Measurements from ENCODE around the gene PIK3C2G. TPM values are rescaled to one million over a fixed set of nuclear protein-coding genes. Genes with fewer than 3 reads are reported as not detected.

Gene PIK3C2G
- total and polyA plus RNA-seq, 7 donors: under 0.01 TPM; not detected in 6

GRCh38 chr12:18652596-18652995 lies 391.3 kb downstream of the PIK3C2G start:
- H3K4me1 ChIP-seq: no peaks in the 10 kb centered on the region
- no peaks in the 10 kb centered on the region for H3K9me3 ChIP-seq
- intact Hi-C loops (cut with DNase I): no loop called here
- H3K27ac ChIP-seq: no peak overlapping the region
- TF ChIP-seq, protein P1, sequence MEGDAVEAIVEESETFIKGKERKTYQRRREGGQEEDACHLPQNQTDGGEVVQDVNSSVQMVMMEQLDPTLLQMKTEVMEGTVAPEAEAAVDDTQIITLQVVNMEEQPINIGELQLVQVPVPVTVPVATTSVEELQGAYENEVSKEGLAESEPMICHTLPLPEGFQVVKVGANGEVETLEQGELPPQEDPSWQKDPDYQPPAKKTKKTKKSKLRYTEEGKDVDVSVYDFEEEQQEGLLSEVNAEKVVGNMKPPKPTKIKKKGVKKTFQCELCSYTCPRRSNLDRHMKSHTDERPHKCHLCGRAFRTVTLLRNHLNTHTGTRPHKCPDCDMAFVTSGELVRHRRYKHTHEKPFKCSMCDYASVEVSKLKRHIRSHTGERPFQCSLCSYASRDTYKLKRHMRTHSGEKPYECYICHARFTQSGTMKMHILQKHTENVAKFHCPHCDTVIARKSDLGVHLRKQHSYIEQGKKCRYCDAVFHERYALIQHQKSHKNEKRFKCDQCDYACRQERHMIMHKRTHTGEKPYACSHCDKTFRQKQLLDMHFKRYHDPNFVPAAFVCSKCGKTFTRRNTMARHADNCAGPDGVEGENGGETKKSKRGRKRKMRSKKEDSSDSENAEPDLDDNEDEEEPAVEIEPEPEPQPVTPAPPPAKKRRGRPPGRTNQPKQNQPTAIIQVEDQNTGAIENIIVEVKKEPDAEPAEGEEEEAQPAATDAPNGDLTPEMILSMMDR (IDR thresholded peaks at IDR 0.05): no peak
- H3K4me3 ChIP-seq: no peak overlapping the region
- H3K27me3 ChIP-seq (ENCODE audit: insufficient read depth in 3 of 3, low read length in 2 of 3): no peaks in the 10 kb centered on the region
- H3K36me3 ChIP-seq (ENCODE audit: insufficient read depth in 1 of 2, low read depth in 1 of 2): no peaks in the 10 kb centered on the region
- DNase-seq (no peak), ATAC-seq (no peak)

DNA sequence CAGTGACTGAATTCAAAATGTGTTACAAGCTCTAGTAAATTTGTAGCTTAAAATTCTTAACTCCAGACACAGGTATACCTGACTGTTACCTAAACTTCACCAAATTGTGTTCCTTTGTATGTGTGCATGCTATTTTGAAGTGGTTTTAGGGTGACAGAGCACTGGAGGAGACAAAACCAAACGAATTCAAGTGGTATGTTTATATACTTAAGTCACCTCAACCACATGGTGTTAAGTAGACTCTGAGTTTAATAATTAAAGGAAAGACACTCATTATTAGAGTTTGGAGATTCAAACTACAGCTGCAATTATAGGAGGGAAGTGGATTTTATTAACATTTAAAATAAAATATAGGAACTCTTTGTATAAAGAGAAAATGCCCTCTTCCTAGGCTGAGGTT lies 392.1 kb downstream of the PIK3C2G start:
- no peaks in the 10 kb centered on the region for H3K9me3 ChIP-seq
- ATAC-seq (no peak), DNase-seq (no peak)
- no peaks in the 10 kb centered on the region for H3K4me1 ChIP-seq
- no peak overlapping the region for H3K27ac ChIP-seq
- no peak overlapping the region for H3K4me3 ChIP-seq
- no peaks in the 10 kb centered on the region for H3K36me3 ChIP-seq (ENCODE audit: insufficient read depth in 1 of 2, low read depth in 1 of 2)
- WGBS, 3 donors: 30 to 43% (median 30%) methylated on average over 1 of the region's 1 CpG
- no peaks in the 10 kb centered on the region for H3K27me3 ChIP-seq (ENCODE audit: insufficient read depth in 3 of 3, low read length in 2 of 3)
- intact Hi-C loops (cut with DNase I): no loop called here
- TF ChIP-seq, protein P1 (IDR thresholded peaks at IDR 0.05): no peak

GRCh38 chr12:18655351-18655750 lies 394.0 kb downstream of the PIK3C2G start:
- Histone ChIP-seq H3K36me3 (ENCODE audit: insufficient read depth in 1 of 2, low read depth in 1 of 2) (no peaks in the 10 kb centered on the region), H3K27me3 (ENCODE audit: insufficient read depth in 3 of 3, low read length in 2 of 3) (no peaks in the 10 kb centered on the region), H3K27ac (no peak overlapping the region), H3K4me1 (no peaks in the 10 kb centered on the region), H3K4me3 (no peak overlapping the region), H3K9me3 (no peaks in the 10 kb centered on the region)
- WGBS, 3 donors: 71 to 74% (median 73%) methylated on average over 4 of the region's 4 CpGs
- TF ChIP-seq, protein P1 (IDR thresholded peaks at IDR 0.05): no peak
- ATAC-seq (no peak), DNase-seq (no peak)
- intact Hi-C loops (cut with DNase I): no loop called here

DNA sequence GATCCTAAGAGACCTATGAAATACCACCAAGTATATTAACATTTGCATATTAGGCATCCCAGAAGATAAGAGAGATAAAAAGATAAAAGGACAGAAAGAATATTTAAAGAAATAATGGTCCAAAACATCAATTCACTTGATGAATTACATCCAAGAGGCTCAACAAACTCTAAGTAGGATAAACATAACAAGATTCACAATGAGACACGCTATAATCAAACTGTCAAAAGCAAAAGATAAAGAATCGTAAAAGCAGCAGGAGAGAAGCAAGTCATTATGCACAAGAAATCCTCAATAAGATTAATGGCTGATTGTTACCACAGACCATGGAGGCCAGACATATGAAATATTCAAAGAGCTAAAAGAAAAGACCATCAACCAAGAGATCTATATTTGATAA lies 396.9 kb downstream of the PIK3C2G start:
- H3K4me1 ChIP-seq: no peaks in the 10 kb centered on the region
- no peak overlapping the region for H3K27ac ChIP-seq
- H3K27me3 ChIP-seq (ENCODE audit: insufficient read depth in 3 of 3, low read length in 2 of 3): no peaks in the 10 kb centered on the region
- WGBS, 3 donors: 85 to 90% (median 87%) methylated on average over 2 of the region's 2 CpGs
- TF ChIP-seq, protein P1 (IDR thresholded peaks at IDR 0.05): no peak
- DNase-seq (no peak), ATAC-seq (no peak)
- H3K9me3 ChIP-seq: no peaks in the 10 kb centered on the region
- intact Hi-C loops (cut with DNase I): no loop called here
- H3K4me3 ChIP-seq: no peak overlapping the region
- H3K36me3 ChIP-seq (ENCODE audit: insufficient read depth in 1 of 2, low read depth in 1 of 2): no peaks in the 10 kb centered on the region

DNA sequence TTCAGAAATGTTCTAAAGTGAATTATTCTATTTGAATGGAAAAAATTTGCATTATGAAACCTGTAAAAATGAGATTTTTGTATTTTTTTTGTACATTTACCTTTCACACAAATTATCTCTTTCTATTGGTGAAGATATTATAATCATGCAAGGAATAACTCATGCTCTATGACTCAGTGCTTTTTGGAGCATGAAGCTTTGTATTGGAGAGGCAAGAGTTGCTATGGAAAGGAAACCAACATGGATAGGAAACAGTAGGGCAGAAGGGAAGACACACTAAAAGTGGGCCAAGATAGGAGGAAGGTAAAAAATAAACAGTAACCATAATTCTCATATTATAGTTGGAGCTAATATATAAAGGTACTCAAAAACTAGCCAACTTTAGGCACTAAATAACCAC lies 397.5 kb downstream of the PIK3C2G start:
- DNase-seq (no peak), ATAC-seq (no peak)
- intact Hi-C loops (cut with DNase I): no loop called here
- Histone ChIP-seq H3K27me3 (ENCODE audit: insufficient read depth in 3 of 3, low read length in 2 of 3) (no peaks in the 10 kb centered on the region), H3K9me3 (no peaks in the 10 kb centered on the region), H3K4me3 (no peak overlapping the region), H3K27ac (no peak overlapping the region), H3K4me1 (no peaks in the 10 kb centered on the region), H3K36me3 (ENCODE audit: insufficient read depth in 1 of 2, low read depth in 1 of 2) (no peaks in the 10 kb centered on the region)
- TF ChIP-seq, protein P1 (IDR thresholded peaks at IDR 0.05): no peak
